ENCODE results near the gene PEX14.

- no peak for TF ChIP-seq CTCF (IDR thresholded peaks at IDR 0.05; ENCODE audit: low read depth, low read length)
- TF ChIP-seq EZH2phosphoT487 (IDR thresholded peaks at IDR 0.05; ENCODE audit: low read depth) = no peak
These were observed 200.2 kb downstream of the PEX14 start for GRCh38 chr1:10674700-10675609.

All from OCI-LY3 (cell line).